ENCODE results near the gene DDX4. TPM values are rescaled to one million over a fixed set of nuclear protein-coding genes. Genes with fewer than 3 reads are reported as not detected.

The DDX4 gene
- 0.28 TPM in 1 of 2 replicates, not detected in the other for total RNA-seq

GRCh38 chr5:55737793-55738192 is at the start of gene DDX4:
TSS of gene DDX4 (plus strand) at chr5:55738061. CDS start at chr5:55738964, 903 bp downstream.

DNA sequence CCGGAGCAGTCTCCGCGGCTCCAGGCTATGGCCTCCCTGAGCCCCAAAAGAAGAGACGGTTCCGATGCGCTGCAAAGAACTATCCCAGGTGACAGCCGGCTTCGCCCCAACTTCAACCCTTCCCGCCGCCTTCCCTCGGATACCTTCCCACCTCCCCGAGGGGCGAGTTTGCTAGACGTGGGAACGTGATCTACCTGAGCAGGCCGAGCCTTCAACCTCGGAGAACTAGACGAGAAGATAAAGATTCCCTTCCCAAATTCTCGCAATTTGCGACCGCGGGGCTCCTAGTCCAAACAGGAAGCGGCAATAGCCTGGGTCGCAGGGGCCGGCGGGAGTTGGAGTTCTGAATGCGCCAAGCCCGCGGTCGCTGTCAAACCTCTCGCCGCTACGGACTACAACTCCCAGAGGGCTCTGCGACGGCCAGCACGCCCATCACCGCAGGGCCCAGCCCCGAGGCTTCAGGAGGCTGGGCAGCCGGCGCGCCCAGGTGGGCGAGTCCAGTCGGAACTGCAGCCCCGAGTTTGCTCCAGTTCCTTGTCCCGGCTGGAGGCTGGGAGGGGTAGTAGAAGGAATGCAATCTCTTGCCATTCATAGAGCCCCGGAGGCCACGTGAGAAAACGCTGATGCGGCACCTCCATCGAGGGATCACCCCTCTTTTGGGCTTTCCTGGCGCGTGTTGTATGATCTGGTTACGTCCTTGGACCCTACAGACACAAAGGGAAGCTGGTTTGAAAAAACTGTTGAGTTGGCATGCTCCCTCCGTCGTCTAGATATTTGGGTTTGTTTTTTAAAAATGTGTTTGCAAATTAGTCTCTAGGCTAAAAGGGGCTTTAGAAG is 25.6 kb upstream of the DDX4 start, which contains the start of gene SLC38A9:
SLC38A9 (minus strand) TSS at position 302 of the 837 bp plus-strand sequence. CDS start 14,366 bp downstream, outside the sequence.

DNA sequence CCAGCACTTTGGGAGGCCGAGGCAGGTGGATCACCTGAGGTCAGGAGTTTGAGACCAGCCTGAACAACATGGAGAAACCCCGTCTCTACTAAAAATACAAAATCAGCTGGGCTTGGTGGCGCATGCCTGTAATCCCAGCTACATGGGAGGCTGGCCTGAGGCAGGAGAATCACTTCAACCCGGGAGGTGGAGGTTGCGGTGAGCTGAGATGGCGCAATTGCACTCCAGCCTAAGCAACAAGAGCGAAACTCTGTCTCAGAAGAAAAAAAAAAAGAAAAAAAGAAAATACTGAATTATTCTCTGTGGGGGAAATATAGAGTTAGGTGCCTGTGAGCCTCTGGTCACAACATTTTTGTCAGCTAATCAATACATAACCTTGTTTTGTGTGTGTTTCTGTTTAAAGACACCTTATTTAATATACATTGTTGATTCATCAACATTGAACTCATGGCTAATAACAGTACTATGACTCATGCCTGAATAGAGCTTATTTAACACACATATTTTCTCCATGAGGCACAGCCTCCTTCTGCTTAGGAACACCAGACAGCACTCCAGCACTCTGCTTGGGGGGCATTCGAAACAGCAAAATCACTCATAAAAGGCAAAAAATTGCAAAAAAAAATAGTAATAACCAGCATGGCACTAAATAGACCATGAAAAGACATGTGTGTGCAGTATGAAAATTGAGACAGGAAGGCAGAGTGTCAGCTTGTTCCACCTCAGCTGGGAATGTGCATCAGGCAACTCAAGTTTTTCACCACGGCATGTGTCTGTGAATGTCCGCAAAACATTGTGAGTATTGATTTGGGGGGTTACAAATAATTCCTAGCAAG is 113.2 kb downstream of the DDX4 start, which contains the start of gene IL31RA:
IL31RA (plus strand) TSS at position 519 of the 836 bp plus-strand sequence; CDS start at position 733, 214 bp downstream.

Other genes with a start within 250 kb of the DDX4 start
- gene PLPP1, start 203.1 kb upstream of the DDX4 start, total RNA-seq, result 42.9 and 122 TPM in 2 replicates
- gene SLC38A9, start 25.7 kb upstream of the DDX4 start, total RNA-seq, result 28.8 and 31.0 TPM in 2 replicates
- gene IL31RA, start 113.3 kb downstream of the DDX4 start, total RNA-seq, result under 0.01 and 0.19 TPM in 2 replicates